ENCODE results near the gene QRSL1.

Gene QRSL1

DNA sequence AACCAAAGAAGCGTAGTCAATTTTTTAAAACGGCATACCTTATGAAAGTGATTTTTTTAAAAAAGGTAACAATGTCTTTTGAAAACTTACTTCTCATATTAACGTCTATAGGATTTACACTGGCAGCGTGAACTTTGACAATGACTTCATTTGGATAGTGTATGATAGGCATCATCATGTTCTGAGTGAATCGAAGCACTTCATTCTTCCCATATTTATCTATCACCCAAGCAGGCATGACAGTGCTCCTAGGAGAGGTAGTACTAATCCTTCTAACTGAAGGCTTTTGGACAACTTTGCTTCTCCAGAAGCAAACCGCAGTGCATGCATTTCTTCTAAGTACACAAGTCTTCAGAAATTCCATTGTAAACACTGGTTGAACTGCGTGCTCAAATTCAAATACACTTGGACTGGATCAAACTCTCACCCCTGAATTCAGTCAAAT, 698 bp upstream of the QRSL1 start:
- Histone ChIP-seq H3K4me3 (ENCODE audit: low read depth, low read length) (peak overlapping the region; percentile 97), H3K27me3 (ENCODE audit: control insufficient read depth, insufficient read depth, low read length) (no peaks in the 10 kb centered on the region), H3K9ac (ENCODE audit: low read depth, low read length) (peak overlapping the region; percentile 71), H3K36me3 (ENCODE audit: control insufficient read depth, insufficient read depth, low read length) (no peaks in the 10 kb centered on the region), H3K4me1 (ENCODE audit: control insufficient read depth, insufficient read depth, low read length) (peaks cover 21% of the 10 kb centered on the region), H3K9me3 (ENCODE audit: control insufficient read depth, insufficient read depth, low read length) (no peaks in the 10 kb centered on the region)

DNA sequence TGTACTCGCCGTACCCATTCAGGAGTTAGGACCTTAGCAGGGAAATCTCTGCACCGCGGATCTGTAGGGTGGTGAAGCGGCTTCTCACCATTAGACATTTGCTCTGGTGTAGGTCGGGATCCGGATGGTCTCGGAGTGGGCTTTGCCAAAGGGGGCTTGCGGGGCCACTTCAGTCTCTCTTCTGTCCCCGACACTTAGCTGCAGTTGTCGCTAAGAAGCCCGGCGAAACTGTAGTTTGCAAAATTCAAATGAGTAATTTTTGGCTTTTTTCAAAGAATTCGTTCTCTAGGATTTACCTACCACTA, 433 bp downstream of the QRSL1 start:
- Histone ChIP-seq H3K9me3 (ENCODE audit: control insufficient read depth, insufficient read depth, low read length) (no peaks in the 10 kb centered on the region), H3K4me1 (ENCODE audit: control insufficient read depth, insufficient read depth, low read length) (peaks cover 21% of the 10 kb centered on the region), H3K4me3 (ENCODE audit: low read depth, low read length) (peak overlapping the region; percentile 97), H3K36me3 (ENCODE audit: control insufficient read depth, insufficient read depth, low read length) (no peaks in the 10 kb centered on the region), H3K9ac (ENCODE audit: low read depth, low read length) (peak overlapping the region; percentile 71), H3K27me3 (ENCODE audit: control insufficient read depth, insufficient read depth, low read length) (no peaks in the 10 kb centered on the region)

- Histone ChIP-seq H3K4me1 (ENCODE audit: control insufficient read depth, insufficient read depth, low read length) (peaks cover 17% of the 10 kb centered on the region), H3K9me3 (ENCODE audit: control insufficient read depth, insufficient read depth, low read length) (no peaks in the 10 kb centered on the region), H3K9ac (ENCODE audit: low read depth, low read length) (peak overlapping the region; percentile 48), H3K27me3 (ENCODE audit: control insufficient read depth, insufficient read depth, low read length) (no peaks in the 10 kb centered on the region), H3K4me3 (ENCODE audit: low read depth, low read length) (peak overlapping the region; percentile 97), H3K36me3 (ENCODE audit: control insufficient read depth, insufficient read depth, low read length) (no peaks in the 10 kb centered on the region)
Measured at GRCh38 chr6:106630366-106630765, 988 bp downstream of the QRSL1 start.

DNA sequence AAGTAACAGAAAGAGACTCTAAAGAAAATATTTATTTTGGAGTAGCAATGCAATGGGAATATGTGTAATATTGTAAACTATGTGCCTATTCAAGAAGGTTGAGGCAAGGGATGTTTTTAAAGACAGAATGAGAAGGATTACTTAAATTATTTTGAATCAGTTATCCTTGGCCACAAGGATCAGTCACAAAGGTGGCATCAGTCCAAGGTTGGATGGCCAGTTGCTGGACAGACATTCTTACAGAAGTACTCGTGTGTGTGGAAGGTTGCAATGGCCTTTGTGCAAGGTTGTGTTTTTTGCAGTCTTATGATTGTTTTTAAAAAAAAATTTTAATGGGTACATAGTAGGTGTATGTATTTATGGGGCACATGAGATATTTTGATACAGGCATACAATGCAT, 2.0 kb downstream of the QRSL1 start:
- H3K36me3 ChIP-seq (ENCODE audit: control insufficient read depth, insufficient read depth, low read length) = no peaks in the 10 kb centered on the region
- H3K9ac ChIP-seq (ENCODE audit: low read depth, low read length) = no peak overlapping the region
- H3K27me3 ChIP-seq (ENCODE audit: control insufficient read depth, insufficient read depth, low read length) = no peaks in the 10 kb centered on the region
- H3K4me3 ChIP-seq (ENCODE audit: low read depth, low read length) = no peak overlapping the region
- no peaks in the 10 kb centered on the region for H3K9me3 ChIP-seq (ENCODE audit: control insufficient read depth, insufficient read depth, low read length)
- peaks cover 12% of the 10 kb centered on the region for H3K4me1 ChIP-seq (ENCODE audit: control insufficient read depth, insufficient read depth, low read length)

DNA sequence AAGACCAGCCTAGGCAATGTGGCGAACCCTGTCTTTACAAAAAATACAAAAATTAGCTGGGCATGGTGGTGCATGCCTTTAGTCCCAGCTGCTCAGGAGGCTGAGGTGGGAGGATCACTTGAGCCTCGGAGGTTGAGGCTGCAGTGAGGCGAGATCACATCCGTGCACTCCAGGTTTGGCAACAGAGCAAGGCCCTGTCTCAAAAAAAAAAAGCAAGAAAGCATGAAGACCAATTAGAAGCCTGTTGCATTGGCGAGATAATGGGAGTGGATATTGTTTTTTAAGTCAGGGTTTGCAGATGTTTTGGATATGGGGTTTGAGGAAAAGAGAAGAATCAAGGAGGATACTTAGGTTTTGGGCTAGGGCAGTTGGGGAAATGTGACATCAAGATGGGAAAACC, 5.2 kb downstream of the QRSL1 start:
- no peak overlapping the region for H3K9ac ChIP-seq (ENCODE audit: low read depth, low read length)
- peaks cover 13% of the 10 kb centered on the region for H3K4me1 ChIP-seq (ENCODE audit: control insufficient read depth, insufficient read depth, low read length)
- no peaks in the 10 kb centered on the region for H3K36me3 ChIP-seq (ENCODE audit: control insufficient read depth, insufficient read depth, low read length)

DNA sequence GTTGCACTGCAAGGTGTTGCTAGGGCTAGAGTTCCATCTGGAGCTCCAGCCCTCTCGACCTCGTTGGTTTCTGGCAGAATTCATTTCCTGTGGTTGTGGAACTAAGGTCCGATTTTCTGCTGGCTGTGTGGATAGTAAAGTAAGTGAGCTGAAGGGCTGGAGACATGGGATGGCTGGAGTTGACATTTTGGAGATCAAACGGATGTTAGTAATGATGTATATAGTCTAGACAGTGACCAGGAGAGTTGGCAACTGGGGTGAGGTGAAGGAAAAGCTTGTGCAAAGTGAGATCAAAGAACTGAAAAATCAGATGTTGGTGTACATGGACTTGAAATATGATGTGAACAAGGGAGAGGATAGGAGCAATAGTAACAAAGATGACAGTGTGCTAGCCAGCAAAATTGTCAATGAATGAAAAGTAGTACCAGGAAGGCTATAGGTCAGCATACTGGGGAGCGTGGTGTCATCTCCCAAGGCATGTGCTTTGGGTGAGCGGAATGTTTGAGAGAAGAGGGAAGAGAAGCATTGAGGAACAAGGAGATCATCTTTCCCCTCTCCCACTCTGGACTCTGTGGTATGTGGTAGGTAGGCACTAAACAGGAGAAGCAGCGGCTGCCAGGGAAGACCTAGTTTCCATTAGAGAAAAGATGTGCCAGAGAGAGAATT, 7.8 kb downstream of the QRSL1 start:
- Histone ChIP-seq H3K27me3 (ENCODE audit: control insufficient read depth, insufficient read depth, low read length) (no peaks in the 10 kb centered on the region), H3K9me3 (ENCODE audit: control insufficient read depth, insufficient read depth, low read length) (no peaks in the 10 kb centered on the region), H3K4me1 (ENCODE audit: control insufficient read depth, insufficient read depth, low read length) (peaks cover 10% of the 10 kb centered on the region), H3K4me3 (ENCODE audit: low read depth, low read length) (no peak overlapping the region), H3K9ac (ENCODE audit: low read depth, low read length) (no peak overlapping the region), H3K36me3 (ENCODE audit: control insufficient read depth, insufficient read depth, low read length) (no peaks in the 10 kb centered on the region)

More for the DNA sequence above, 5.2 kb downstream of the QRSL1 start:
- Histone ChIP-seq H3K9me3 (ENCODE audit: control insufficient read depth, insufficient read depth, low read length) (no peaks in the 10 kb centered on the region), H3K27me3 (ENCODE audit: control insufficient read depth, insufficient read depth, low read length) (no peaks in the 10 kb centered on the region), H3K4me3 (ENCODE audit: low read depth, low read length) (no peak overlapping the region)

GRCh38 chr6:106637717-106638341, 8.5 kb downstream of the QRSL1 start:
- peaks cover 10% of the 10 kb centered on the region for H3K4me1 ChIP-seq (ENCODE audit: control insufficient read depth, insufficient read depth, low read length)
- H3K4me3 ChIP-seq (ENCODE audit: low read depth, low read length) = no peak overlapping the region
- H3K27me3 ChIP-seq (ENCODE audit: control insufficient read depth, insufficient read depth, low read length) = no peaks in the 10 kb centered on the region
- no peaks in the 10 kb centered on the region for H3K9me3 ChIP-seq (ENCODE audit: control insufficient read depth, insufficient read depth, low read length)
- H3K9ac ChIP-seq (ENCODE audit: low read depth, low read length) = no peak overlapping the region
- no peaks in the 10 kb centered on the region for H3K36me3 ChIP-seq (ENCODE audit: control insufficient read depth, insufficient read depth, low read length)

DNA sequence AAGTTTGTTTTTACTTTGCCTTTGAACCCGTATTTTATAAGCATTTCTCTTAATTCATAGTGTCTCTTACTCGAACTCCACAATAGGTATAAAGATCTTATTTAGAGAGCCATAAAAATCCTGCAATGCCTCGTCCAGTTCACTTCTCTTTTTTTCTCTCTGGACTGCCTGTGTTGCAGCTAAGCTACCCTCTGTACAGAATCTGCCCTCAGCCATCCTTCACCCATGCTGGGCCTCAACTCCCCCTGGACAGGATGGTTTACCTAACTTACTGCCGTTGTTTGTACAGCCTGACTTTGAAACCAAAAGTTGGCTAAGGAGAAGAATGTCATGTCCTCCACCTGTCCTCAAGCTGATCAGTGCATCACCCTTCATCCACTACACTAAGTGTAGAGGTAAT, 10.4 kb downstream of the QRSL1 start:
- Histone ChIP-seq H3K9me3 (ENCODE audit: control insufficient read depth, insufficient read depth, low read length) (no peaks in the 10 kb centered on the region), H3K36me3 (ENCODE audit: control insufficient read depth, insufficient read depth, low read length) (peaks cover 7% of the 10 kb centered on the region), H3K27me3 (ENCODE audit: control insufficient read depth, insufficient read depth, low read length) (no peaks in the 10 kb centered on the region), H3K4me1 (ENCODE audit: control insufficient read depth, insufficient read depth, low read length) (peaks cover 7% of the 10 kb centered on the region), H3K9ac (ENCODE audit: low read depth, low read length) (no peak overlapping the region), H3K4me3 (ENCODE audit: low read depth, low read length) (no peak overlapping the region)

GRCh38 chr6:106642476-106642875, 13.1 kb downstream of the QRSL1 start:
- Histone ChIP-seq H3K36me3 (ENCODE audit: control insufficient read depth, insufficient read depth, low read length) (peaks cover 7% of the 10 kb centered on the region), H3K9me3 (ENCODE audit: control insufficient read depth, insufficient read depth, low read length) (no peaks in the 10 kb centered on the region), H3K9ac (ENCODE audit: low read depth, low read length) (no peak overlapping the region), H3K27me3 (ENCODE audit: control insufficient read depth, insufficient read depth, low read length) (no peaks in the 10 kb centered on the region), H3K4me1 (ENCODE audit: control insufficient read depth, insufficient read depth, low read length) (peaks cover 3% of the 10 kb centered on the region), H3K4me3 (ENCODE audit: low read depth, low read length) (no peak overlapping the region)

GRCh38 chr6:106643061-106643460, 13.7 kb downstream of the QRSL1 start:
- Histone ChIP-seq H3K9me3 (ENCODE audit: control insufficient read depth, insufficient read depth, low read length) (no peaks in the 10 kb centered on the region), H3K36me3 (ENCODE audit: control insufficient read depth, insufficient read depth, low read length) (peaks cover 7% of the 10 kb centered on the region), H3K27me3 (ENCODE audit: control insufficient read depth, insufficient read depth, low read length) (no peaks in the 10 kb centered on the region), H3K9ac (ENCODE audit: low read depth, low read length) (no peak overlapping the region), H3K4me3 (ENCODE audit: low read depth, low read length) (no peak overlapping the region), H3K4me1 (ENCODE audit: control insufficient read depth, insufficient read depth, low read length) (no peaks in the 10 kb centered on the region)

DNA sequence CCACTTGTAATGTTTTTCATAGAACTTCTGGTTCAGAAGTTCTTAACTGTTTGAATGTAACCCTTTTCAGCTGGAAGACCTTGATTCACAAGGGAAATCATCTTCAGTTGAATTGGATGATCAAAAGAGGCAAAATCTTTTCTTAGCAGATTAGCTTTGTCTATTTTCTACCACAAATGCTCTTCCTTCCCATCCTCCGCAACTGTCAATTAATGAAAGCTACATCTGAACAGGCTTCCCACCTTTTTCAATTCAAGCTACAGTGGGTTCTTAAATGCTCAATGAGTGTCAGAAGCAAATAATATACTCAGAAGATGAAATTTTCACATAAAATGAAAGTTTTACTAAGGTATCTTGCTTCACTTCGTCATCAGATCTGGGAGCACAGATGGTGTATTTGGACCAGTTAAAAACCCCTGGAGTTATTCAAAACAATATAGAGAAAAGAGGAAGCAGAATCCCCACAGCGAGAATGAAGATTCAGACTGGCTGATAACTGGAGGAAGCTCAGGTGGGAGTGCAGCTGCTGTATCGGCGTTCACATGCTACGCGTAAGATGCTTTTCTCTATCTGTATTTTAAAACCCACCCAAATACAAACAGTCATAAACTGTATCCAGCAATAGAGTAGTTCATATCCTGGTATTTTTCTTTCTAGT, 19.4 kb downstream of the QRSL1 start:
- H3K9ac ChIP-seq (ENCODE audit: low read depth, low read length) = no peak overlapping the region
- no peak overlapping the region for H3K4me3 ChIP-seq (ENCODE audit: low read depth, low read length)
- H3K27me3 ChIP-seq (ENCODE audit: control insufficient read depth, insufficient read depth, low read length) = no peaks in the 10 kb centered on the region
- peaks cover 17% of the 10 kb centered on the region for H3K36me3 ChIP-seq (ENCODE audit: control insufficient read depth, insufficient read depth, low read length)
- H3K9me3 ChIP-seq (ENCODE audit: control insufficient read depth, insufficient read depth, low read length) = no peaks in the 10 kb centered on the region
- no peaks in the 10 kb centered on the region for H3K4me1 ChIP-seq (ENCODE audit: control insufficient read depth, insufficient read depth, low read length)

DNA sequence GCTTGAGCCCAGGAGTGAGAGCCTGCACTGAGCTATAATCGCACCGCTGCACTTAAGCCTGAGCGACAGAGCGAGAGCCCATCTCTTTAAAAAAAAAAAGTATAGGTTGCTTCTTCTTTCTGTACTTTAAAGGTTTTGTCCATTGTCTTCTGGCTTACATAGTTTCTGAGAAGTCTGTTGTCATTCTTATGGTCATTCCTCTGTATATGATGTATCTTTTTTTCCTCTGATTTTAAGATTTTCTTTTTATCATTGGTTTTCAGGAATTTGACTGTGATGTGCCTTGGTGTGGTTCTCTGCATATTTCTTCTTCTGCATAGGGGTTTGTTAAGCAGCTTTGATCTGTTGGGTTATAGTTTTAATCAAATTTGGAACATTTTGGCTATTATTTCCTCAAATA, 29.1 kb downstream of the QRSL1 start:
- Histone ChIP-seq H3K27me3 (ENCODE audit: control insufficient read depth, insufficient read depth, low read length) (no peaks in the 10 kb centered on the region), H3K4me3 (ENCODE audit: low read depth, low read length) (no peak overlapping the region), H3K9me3 (ENCODE audit: control insufficient read depth, insufficient read depth, low read length) (no peaks in the 10 kb centered on the region), H3K9ac (ENCODE audit: low read depth, low read length) (no peak overlapping the region), H3K36me3 (ENCODE audit: control insufficient read depth, insufficient read depth, low read length) (peaks cover 16% of the 10 kb centered on the region), H3K4me1 (ENCODE audit: control insufficient read depth, insufficient read depth, low read length) (peaks cover 8% of the 10 kb centered on the region)

All from iPS-15b (cell line).